ENCODE results near the gene GALE.

- TF ChIP-seq CTCF (optimal IDR thresholded peaks at IDR 0.05 in 1 of 3, IDR thresholded peaks at IDR 0.05 in 1 of 3, conservative IDR thresholded peaks at IDR 0.05 in 1 of 3; ENCODE audit: extremely low read depth in 1 of 3, insufficient read depth in 2 of 3, low read length in 3 of 3), result no peak
- no peak for TF ChIP-seq EZH2 (IDR thresholded peaks at IDR 0.05; ENCODE audit: low read length)
Observed at GRCh38 chr1:23792151-23792945, 8.2 kb downstream of the GALE start.

All from keratinocyte (primary cell).